ENCODE data around the gene DDRGK1.

DNA sequence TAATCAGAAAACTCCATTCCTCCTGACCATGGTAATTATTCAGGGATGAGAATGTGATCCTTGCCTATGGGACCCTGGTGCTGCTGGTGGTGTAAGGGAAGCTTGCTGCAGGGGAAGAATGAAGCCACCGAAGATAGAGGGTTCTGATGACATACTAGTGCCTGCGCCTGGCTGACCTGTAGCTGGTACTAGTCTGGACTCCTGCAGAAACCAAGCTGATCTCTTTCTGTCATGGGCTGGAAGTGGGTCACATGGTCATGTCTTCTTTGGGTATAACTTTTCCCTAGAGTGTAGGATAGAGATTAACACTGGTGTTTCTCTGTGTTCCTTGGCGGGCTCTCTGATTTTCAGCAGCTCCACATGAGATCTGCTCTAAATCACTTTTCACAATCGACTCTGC lies 43.2 kb upstream of the DDRGK1 start:
- TF ChIP-seq, protein P1, sequence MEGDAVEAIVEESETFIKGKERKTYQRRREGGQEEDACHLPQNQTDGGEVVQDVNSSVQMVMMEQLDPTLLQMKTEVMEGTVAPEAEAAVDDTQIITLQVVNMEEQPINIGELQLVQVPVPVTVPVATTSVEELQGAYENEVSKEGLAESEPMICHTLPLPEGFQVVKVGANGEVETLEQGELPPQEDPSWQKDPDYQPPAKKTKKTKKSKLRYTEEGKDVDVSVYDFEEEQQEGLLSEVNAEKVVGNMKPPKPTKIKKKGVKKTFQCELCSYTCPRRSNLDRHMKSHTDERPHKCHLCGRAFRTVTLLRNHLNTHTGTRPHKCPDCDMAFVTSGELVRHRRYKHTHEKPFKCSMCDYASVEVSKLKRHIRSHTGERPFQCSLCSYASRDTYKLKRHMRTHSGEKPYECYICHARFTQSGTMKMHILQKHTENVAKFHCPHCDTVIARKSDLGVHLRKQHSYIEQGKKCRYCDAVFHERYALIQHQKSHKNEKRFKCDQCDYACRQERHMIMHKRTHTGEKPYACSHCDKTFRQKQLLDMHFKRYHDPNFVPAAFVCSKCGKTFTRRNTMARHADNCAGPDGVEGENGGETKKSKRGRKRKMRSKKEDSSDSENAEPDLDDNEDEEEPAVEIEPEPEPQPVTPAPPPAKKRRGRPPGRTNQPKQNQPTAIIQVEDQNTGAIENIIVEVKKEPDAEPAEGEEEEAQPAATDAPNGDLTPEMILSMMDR (conservative IDR thresholded peaks at IDR 0.05; ENCODE audit: low read depth, low read length), result no peak
- TF ChIP-seq BHLHE40 (IDR thresholded peaks at IDR 0.05; ENCODE audit: low read depth, low read length) (no peak), MAFK (IDR thresholded peaks at IDR 0.05; ENCODE audit: low read depth, low read length) (no peak), POLR2A (IDR thresholded peaks at IDR 0.05; ENCODE audit: low read depth, low read length) (no peak), CHD1 (IDR thresholded peaks at IDR 0.05; ENCODE audit: low read depth, low read length) (no peak), FOS (IDR thresholded peaks at IDR 0.05; ENCODE audit: low read depth, low read length) (no peak), RAD21 (IDR thresholded peaks at IDR 0.05; ENCODE audit: low read length) (no peak), RCOR1 (IDR thresholded peaks at IDR 0.05; ENCODE audit: insufficient replicate concordance, low read length) (no peak)
- TF ChIP-seq, protein P2, sequence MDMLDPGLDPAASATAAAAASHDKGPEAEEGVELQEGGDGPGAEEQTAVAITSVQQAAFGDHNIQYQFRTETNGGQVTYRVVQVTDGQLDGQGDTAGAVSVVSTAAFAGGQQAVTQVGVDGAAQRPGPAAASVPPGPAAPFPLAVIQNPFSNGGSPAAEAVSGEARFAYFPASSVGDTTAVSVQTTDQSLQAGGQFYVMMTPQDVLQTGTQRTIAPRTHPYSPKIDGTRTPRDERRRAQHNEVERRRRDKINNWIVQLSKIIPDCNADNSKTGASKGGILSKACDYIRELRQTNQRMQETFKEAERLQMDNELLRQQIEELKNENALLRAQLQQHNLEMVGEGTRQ (IDR thresholded peaks at IDR 0.05; ENCODE audit: low read depth, low read length), result no peak

All from IMR-90 (cell line).